GM18909 (cell line): ENCODE measurements around the gene SELENOO.

Experiments
- ATAC-seq: cut with Tn5 transposase; IDR thresholded peaks from one replicate; pipeline ENCODE4 v1.9.1; 2021; ENCODE audit warnings: mild to moderate bottlenecking; ENCODE audit not compliant: unreplicated experiment, poor library complexity

Gene SELENOO

GRCh38 chr22:50210378-50211139, 9.7 kb downstream of the SELENOO start:
- ATAC-seq, result no peak

- no peak for ATAC-seq
Observed at GRCh38 chr22:50211147-50211546, 10.3 kb downstream of the SELENOO start.

GRCh38 chr22:50213263-50213662, 12.5 kb downstream of the SELENOO start:
- no peak for ATAC-seq

GRCh38 chr22:50215297-50216054, 14.7 kb downstream of the SELENOO start:
- ATAC-seq, result no peak

- no peak for ATAC-seq
Observed at GRCh38 chr22:50216055-50216683, 15.4 kb downstream of the SELENOO start.

GRCh38 chr22:50216684-50217520, 16.1 kb downstream of the SELENOO start:
- ATAC-seq, result no peak

- no peak for ATAC-seq
Observed at GRCh38 chr22:50217543-50218152, 16.8 kb downstream of the SELENOO start.

- ATAC-seq, result no peak
Observed at GRCh38 chr22:50218153-50218995, 17.6 kb downstream of the SELENOO start.

- no peak for ATAC-seq
Observed at GRCh38 chr22:50218996-50219727, 18.4 kb downstream of the SELENOO start.

- ATAC-seq, result no peak
Observed at GRCh38 chr22:50219800-50220602, 19.2 kb downstream of the SELENOO start.

- no peak for ATAC-seq
Observed at GRCh38 chr22:50220603-50221409, 20.0 kb downstream of the SELENOO start.

GRCh38 chr22:50221410-50222300, 20.8 kb downstream of the SELENOO start:
- no peak for ATAC-seq

- ATAC-seq, result no peak
Observed at GRCh38 chr22:50222508-50222907, 21.7 kb downstream of the SELENOO start.

GRCh38 chr22:50224071-50224470, 23.3 kb downstream of the SELENOO start:
- no peak for ATAC-seq

GRCh38 chr22:50225200-50225969, 24.6 kb downstream of the SELENOO start:
- ATAC-seq, result no peak
